NT2/D1 (cell line): ENCODE results near the gene FBXO15.

Source experiments
- DNase-seq: peaks from one replicate; pipeline ENCODE4 v3.0.0-alpha.2; 2011; ENCODE audit warnings: low read depth, low spot score
- H3K27me3 ChIP-seq: 2 replicates; pipeline ENCODE4 v1.6.0; 2011; ENCODE audit warnings: mild to moderate bottlenecking; ENCODE audit not compliant: insufficient read length, insufficient read depth
- H3K36me3 ChIP-seq: 2 replicates; pipeline ENCODE4 v1.6.1; 2011; ENCODE audit warnings: mild to moderate bottlenecking, low read length, mixed read lengths; ENCODE audit not compliant: insufficient read depth, insufficient read length
- H3K4me1 ChIP-seq: 2 replicates; pipeline ENCODE4 v1.5.1; 2011; ENCODE audit not compliant: insufficient read depth, insufficient read length
- H3K4me3 ChIP-seq: 2 replicates; pipeline ENCODE4 v1.5.1; 2011; ENCODE audit warnings: low read depth; ENCODE audit not compliant: insufficient read length
- H3K9ac ChIP-seq: 2 replicates; pipeline ENCODE4 v1.6.0; 2011; ENCODE audit warnings: low read depth; ENCODE audit not compliant: insufficient read length
- H3K9me3 ChIP-seq: 2 replicates; pipeline ENCODE4 v1.5.1; 2011; ENCODE audit warnings: mild to moderate bottlenecking, low read length; ENCODE audit not compliant: insufficient read depth
- SUZ12 ChIP-seq: IDR thresholded peaks from 2 replicates; pipeline ENCODE4 v1.6.1; 2011; ENCODE audit not compliant: insufficient read length, insufficient read depth; ENCODE audit errors: extremely low read depth
- YY1 ChIP-seq: IDR thresholded peaks from 2 replicates; pipeline ENCODE4 v1.6.1; 2011; ENCODE audit not compliant: insufficient read length, insufficient read depth
- ZNF274 ChIP-seq: IDR thresholded peaks from 2 replicates; pipeline ENCODE4 v1.6.1; 2011; ENCODE audit warnings: mild to moderate bottlenecking, low read depth, low read length

The FBXO15 gene

GRCh38 chr18:74147779-74148542, at the start of gene FBXO15, which contains the start of gene TIMM21:
Gene FBXO15 (minus strand): TSS chr18:74147834. CDS start chr18:74147785, 49 bp downstream.
Gene TIMM21 (plus strand): TSS chr18:74148523. CDS start chr18:74148809, 286 bp downstream.
- no peaks in the 10 kb centered on the region for H3K9me3 ChIP-seq
- peak; percentile 84 for DNase-seq
- TF ChIP-seq SUZ12 (no peak), ZNF274 (no peak), YY1 (peak; percentile 59)
- H3K36me3 ChIP-seq, result peaks cover 34% of the 10 kb centered on the region
- peak within 1 kb of the TSS; percentile 76 for H3K4me3 ChIP-seq
- no peaks in the 10 kb centered on the region for H3K27me3 ChIP-seq
- H3K9ac ChIP-seq, result peak within 1 kb of the TSS; percentile 82
- no peaks in the 10 kb centered on the region for H3K4me1 ChIP-seq

- TF ChIP-seq SUZ12 (no peak), YY1 (no peak), ZNF274 (no peak)
- H3K9me3 ChIP-seq, result no peaks in the 10 kb centered on the region
- peaks cover 2% of the 10 kb centered on the region for H3K4me1 ChIP-seq
- H3K36me3 ChIP-seq, result no peaks in the 10 kb centered on the region
- DNase-seq, result peak; percentile 27
- no peak overlapping the region for H3K4me3 ChIP-seq
- H3K9ac ChIP-seq, result no peak overlapping the region
- no peaks in the 10 kb centered on the region for H3K27me3 ChIP-seq
These were observed 48.8 kb upstream of the FBXO15 start for GRCh38 chr18:74196220-74197119.

GRCh38 chr18:74194691-74195090, 47.1 kb upstream of the FBXO15 start:
- Histone ChIP-seq H3K27me3 (no peaks in the 10 kb centered on the region), H3K9ac (no peak overlapping the region), H3K36me3 (no peaks in the 10 kb centered on the region), H3K4me3 (no peak overlapping the region), H3K4me1 (peaks cover 2% of the 10 kb centered on the region), H3K9me3 (no peaks in the 10 kb centered on the region)
- no peak for DNase-seq
- TF ChIP-seq YY1 (no peak), SUZ12 (no peak), ZNF274 (no peak)

GRCh38 chr18:74191577-74191976, 43.9 kb upstream of the FBXO15 start:
- Histone ChIP-seq H3K4me1 (no peaks in the 10 kb centered on the region), H3K4me3 (no peak overlapping the region), H3K36me3 (no peaks in the 10 kb centered on the region), H3K9me3 (no peaks in the 10 kb centered on the region), H3K27me3 (no peaks in the 10 kb centered on the region), H3K9ac (no peak overlapping the region)
- no peak for DNase-seq
- TF ChIP-seq SUZ12 (no peak), YY1 (no peak), ZNF274 (no peak)

- H3K27me3 ChIP-seq, result no peaks in the 10 kb centered on the region
- no peak for DNase-seq
- TF ChIP-seq SUZ12, result no peak
- TF ChIP-seq YY1, result no peak
- TF ChIP-seq ZNF274, result no peak
- no peaks in the 10 kb centered on the region for H3K9me3 ChIP-seq
- no peaks in the 10 kb centered on the region for H3K36me3 ChIP-seq
- H3K4me3 ChIP-seq, result no peak overlapping the region
- H3K9ac ChIP-seq, result no peak overlapping the region
- no peaks in the 10 kb centered on the region for H3K4me1 ChIP-seq
These were observed 42.5 kb upstream of the FBXO15 start for GRCh38 chr18:74190086-74190485.

- DNase-seq, result no peak
- TF ChIP-seq SUZ12 (no peak), YY1 (no peak), ZNF274 (no peak)
- Histone ChIP-seq H3K9ac (no peak overlapping the region), H3K36me3 (no peaks in the 10 kb centered on the region), H3K27me3 (no peaks in the 10 kb centered on the region), H3K9me3 (no peaks in the 10 kb centered on the region), H3K4me1 (no peaks in the 10 kb centered on the region), H3K4me3 (no peak overlapping the region)
These were observed 39.0 kb upstream of the FBXO15 start for GRCh38 chr18:74186661-74187060.

GRCh38 chr18:74185860-74186259, 38.2 kb upstream of the FBXO15 start:
- no peak for DNase-seq
- Histone ChIP-seq H3K36me3 (no peaks in the 10 kb centered on the region), H3K27me3 (no peaks in the 10 kb centered on the region), H3K9ac (no peak overlapping the region), H3K4me1 (no peaks in the 10 kb centered on the region), H3K9me3 (no peaks in the 10 kb centered on the region), H3K4me3 (no peak overlapping the region)
- TF ChIP-seq SUZ12, result no peak
- TF ChIP-seq ZNF274, result no peak
- TF ChIP-seq YY1, result no peak
